ENCODE measurements around the gene SPEM1. TPM values are rescaled to one million over a fixed set of nuclear protein-coding genes. Genes with fewer than 3 reads are reported as not detected.
A peak's percentile ranks its signal among the peaks of the same experiment; 100 is the strongest.

Gene SPEM1
- total RNA-seq, 1 donor from 2014 or later: not detected

GRCh38 chr17:7389924-7390910 lies 29.9 kb upstream of the SPEM1 start:
- Mint-ChIP-seq H3K4me1 (ENCODE audit: low read depth) (peaks cover 15% of the 10 kb centered on the region), H3K27me3 (ENCODE audit: low read depth) (no peaks in the 10 kb centered on the region), H3K27ac (no peak overlapping the region), H3K9me3 (no peaks in the 10 kb centered on the region), H3K36me3 (ENCODE audit: low read depth) (peaks cover 29% of the 10 kb centered on the region), H3K4me3 (ENCODE audit: low read depth) (no peak overlapping the region)
- intact Hi-C loops (cut with micrococcal nuclease): loop anchor here (5.0 kb wide), 1 partner anchor 38 kb away; the partner anchor contains the start of gene KCTD11
- DNase-seq (ENCODE audit: low spot score): no peak

- peaks cover 15% of the 10 kb centered on the region for H3K4me1 Mint-ChIP-seq (ENCODE audit: low read depth)
- no peaks in the 10 kb centered on the region for H3K9me3 Mint-ChIP-seq
- no peak for DNase-seq (ENCODE audit: low spot score)
- H3K27ac Mint-ChIP-seq: no peak overlapping the region
- H3K4me3 Mint-ChIP-seq (ENCODE audit: low read depth): peak overlapping the region; percentile 17
- intact Hi-C loops (cut with micrococcal nuclease): loop anchor here (5.0 kb wide), 1 partner anchor 39 kb away; the partner anchor contains the start of gene KCTD11
- H3K36me3 Mint-ChIP-seq (ENCODE audit: low read depth): peaks cover 29% of the 10 kb centered on the region
- no peaks in the 10 kb centered on the region for H3K27me3 Mint-ChIP-seq (ENCODE audit: low read depth)
Measured at GRCh38 chr17:7391307-7391706, 28.8 kb upstream of the SPEM1 start.

- Mint-ChIP-seq H3K27me3 (ENCODE audit: low read depth) (no peaks in the 10 kb centered on the region), H3K36me3 (ENCODE audit: low read depth) (peaks cover 25% of the 10 kb centered on the region), H3K9me3 (no peaks in the 10 kb centered on the region), H3K27ac (no peak overlapping the region), H3K4me3 (ENCODE audit: low read depth) (peak overlapping the region; percentile 94), H3K4me1 (ENCODE audit: low read depth) (peaks cover 15% of the 10 kb centered on the region)
- intact Hi-C loops (cut with micrococcal nuclease): loop anchor here (5.0 kb wide), 1 partner anchor 41 kb away; the partner anchor contains the start of gene KCTD11
- no peak for DNase-seq (ENCODE audit: low spot score)
Measured at GRCh38 chr17:7392696-7393612, 27.2 kb upstream of the SPEM1 start.

GRCh38 chr17:7393613-7394451 lies 26.3 kb upstream of the SPEM1 start:
- Mint-ChIP-seq H3K27me3 (ENCODE audit: low read depth) (no peaks in the 10 kb centered on the region), H3K36me3 (ENCODE audit: low read depth) (peaks cover 25% of the 10 kb centered on the region), H3K9me3 (no peaks in the 10 kb centered on the region), H3K4me1 (ENCODE audit: low read depth) (peaks cover 15% of the 10 kb centered on the region), H3K4me3 (ENCODE audit: low read depth) (peak overlapping the region; percentile 94), H3K27ac (peak overlapping the region; percentile 83)
- peak; percentile 28 for DNase-seq (ENCODE audit: low spot score)
- intact Hi-C loops (cut with micrococcal nuclease): loop anchor here (1.0 to 5.0 kb wide), 2 partner anchors 10 to 42 kb away; partner anchors contain the start of genes KCTD11 and TMEM256

GRCh38 chr17:7394452-7395191 lies 25.5 kb upstream of the SPEM1 start, which contains the start of gene PLSCR3:
Gene PLSCR3 (minus strand): TSS chr17:7394525. CDS start chr17:7394110, 415 bp downstream.
- H3K4me1 Mint-ChIP-seq (ENCODE audit: low read depth): peaks cover 15% of the 10 kb centered on the region
- peak within 1 kb of the TSS; percentile 94 for H3K4me3 Mint-ChIP-seq (ENCODE audit: low read depth)
- H3K36me3 Mint-ChIP-seq (ENCODE audit: low read depth): peaks cover 25% of the 10 kb centered on the region
- peak; percentile 80 for DNase-seq (ENCODE audit: low spot score)
- peak within 1 kb of the TSS; percentile 91 for H3K27ac Mint-ChIP-seq
- H3K9me3 Mint-ChIP-seq: no peaks in the 10 kb centered on the region
- H3K27me3 Mint-ChIP-seq (ENCODE audit: low read depth): no peaks in the 10 kb centered on the region
- intact Hi-C loops (cut with micrococcal nuclease): loop anchor here (1.0 to 5.0 kb wide), 2 partner anchors 10 to 42 kb away; partner anchors contain the start of genes KCTD11 and TMEM256

GRCh38 chr17:7396147-7396546 lies 24.0 kb upstream of the SPEM1 start:
- peaks cover 16% of the 10 kb centered on the region for H3K36me3 Mint-ChIP-seq (ENCODE audit: low read depth)
- intact Hi-C loops (cut with micrococcal nuclease): no loop called here
- no peak overlapping the region for H3K27ac Mint-ChIP-seq
- DNase-seq (ENCODE audit: low spot score): no peak
- no peaks in the 10 kb centered on the region for H3K9me3 Mint-ChIP-seq
- H3K4me3 Mint-ChIP-seq (ENCODE audit: low read depth): peak overlapping the region; percentile 3
- H3K4me1 Mint-ChIP-seq (ENCODE audit: low read depth): peaks cover 15% of the 10 kb centered on the region
- no peaks in the 10 kb centered on the region for H3K27me3 Mint-ChIP-seq (ENCODE audit: low read depth)

GRCh38 chr17:7398612-7399011 lies 21.5 kb upstream of the SPEM1 start:
- H3K4me3 Mint-ChIP-seq (ENCODE audit: low read depth): no peak overlapping the region
- intact Hi-C loops (cut with micrococcal nuclease): no loop called here
- peaks cover 12% of the 10 kb centered on the region for H3K4me1 Mint-ChIP-seq (ENCODE audit: low read depth)

GRCh38 chr17:7403043-7403726 lies 16.9 kb upstream of the SPEM1 start:
- DNase-seq (ENCODE audit: low spot score): no peak
- peak overlapping the region; percentile 92 for H3K27ac Mint-ChIP-seq
- intact Hi-C loops (cut with micrococcal nuclease): loop anchor here (5.0 kb wide), 1 partner anchor 169 kb away; no protein-coding TSS in a partner anchor
- H3K27me3 Mint-ChIP-seq (ENCODE audit: low read depth): peaks cover 11% of the 10 kb centered on the region
- H3K4me1 Mint-ChIP-seq (ENCODE audit: low read depth): peaks cover 11% of the 10 kb centered on the region
- H3K9me3 Mint-ChIP-seq: no peaks in the 10 kb centered on the region
- H3K4me3 Mint-ChIP-seq (ENCODE audit: low read depth): peak overlapping the region; percentile 87
- peaks cover 4% of the 10 kb centered on the region for H3K36me3 Mint-ChIP-seq (ENCODE audit: low read depth)

More at GRCh38 chr17:7398612-7399011, 21.5 kb upstream of the SPEM1 start:
- Mint-ChIP-seq H3K9me3 (no peaks in the 10 kb centered on the region), H3K36me3 (ENCODE audit: low read depth) (peaks cover 4% of the 10 kb centered on the region), H3K27me3 (ENCODE audit: low read depth) (no peaks in the 10 kb centered on the region), H3K27ac (no peak overlapping the region)
- no peak for DNase-seq (ENCODE audit: low spot score)

- Mint-ChIP-seq H3K36me3 (ENCODE audit: low read depth) (peaks cover 4% of the 10 kb centered on the region), H3K4me1 (ENCODE audit: low read depth) (peaks cover 11% of the 10 kb centered on the region), H3K27me3 (ENCODE audit: low read depth) (peaks cover 11% of the 10 kb centered on the region), H3K9me3 (no peaks in the 10 kb centered on the region), H3K27ac (peak overlapping the region; percentile 92), H3K4me3 (ENCODE audit: low read depth) (peak overlapping the region; percentile 87)
- DNase-seq (ENCODE audit: low spot score): no peak
- intact Hi-C loops (cut with micrococcal nuclease): loop anchor here (5.0 kb wide), 1 partner anchor 169 kb away; no protein-coding TSS in a partner anchor
Measured at GRCh38 chr17:7403727-7403976, 16.5 kb upstream of the SPEM1 start.

- Mint-ChIP-seq H3K27ac (peak within 1 kb of the TSS; percentile 92), H3K27me3 (ENCODE audit: low read depth) (peaks cover 13% of the 10 kb centered on the region), H3K4me1 (ENCODE audit: low read depth) (peaks cover 11% of the 10 kb centered on the region), H3K9me3 (no peaks in the 10 kb centered on the region), H3K4me3 (ENCODE audit: low read depth) (peak within 1 kb of the TSS; percentile 87), H3K36me3 (ENCODE audit: low read depth) (peaks cover 4% of the 10 kb centered on the region)
- peak; percentile 95 for DNase-seq (ENCODE audit: low spot score)
- intact Hi-C loops (cut with micrococcal nuclease): loop anchor here (1.0 to 5.0 kb wide), 4 partner anchors 10 to 168 kb away; partner anchors contain the start of genes PLSCR3, POLR2A and TMEM102
Measured at GRCh38 chr17:7403977-7404736, 16.0 kb upstream of the SPEM1 start, which contains the start of gene TMEM256. Gene TMEM256 (minus strand): TSS chr17:7404097. CDS start chr17:7404084, 13 bp downstream.
